SW480 (cell line): ENCODE data around the gene TRAK2.
A peak's percentile ranks its signal among the peaks of the same experiment; 100 is the strongest.
"Not testable (repeated sequence)": the region's sequence is repeated elsewhere in the genome, so short reads cannot be mapped to it uniquely, and the experiment has no call there.

Source experiments
- DNase-seq: peaks from one replicate; pipeline ENCODE4 v3.0.0-alpha.2; 2016; ENCODE audit warnings: low spot score

TRAK2 gene

GRCh38 chr2:201419057-201419635 lies 32.1 kb downstream of the TRAK2 start:
- peak; percentile 14 for DNase-seq

- no peak for DNase-seq
Observed at GRCh38 chr2:201415149-201415548, 36.1 kb downstream of the TRAK2 start.

GRCh38 chr2:201414099-201415023 lies 36.9 kb downstream of the TRAK2 start:
- no peak for DNase-seq

- DNase-seq = no peak
Observed at GRCh38 chr2:201413552-201413951, 37.7 kb downstream of the TRAK2 start.

GRCh38 chr2:201413143-201413542 lies 38.1 kb downstream of the TRAK2 start:
- DNase-seq = no peak

- DNase-seq = no peak
Observed at GRCh38 chr2:201411421-201411820, 39.8 kb downstream of the TRAK2 start.

- no peak for DNase-seq
Observed at GRCh38 chr2:201408931-201409330, 42.3 kb downstream of the TRAK2 start.

GRCh38 chr2:201407265-201407664 lies 44.0 kb downstream of the TRAK2 start:
- no peak for DNase-seq

- no peak for DNase-seq
Observed at GRCh38 chr2:201406077-201406662, 45.1 kb downstream of the TRAK2 start.

GRCh38 chr2:201404699-201405280 lies 46.5 kb downstream of the TRAK2 start:
- DNase-seq = no peak

- DNase-seq = no peak
Observed at GRCh38 chr2:201403880-201404279, 47.4 kb downstream of the TRAK2 start.

GRCh38 chr2:201402651-201403562 lies 48.4 kb downstream of the TRAK2 start:
- peak; percentile 21 for DNase-seq

GRCh38 chr2:201401815-201402214 lies 49.4 kb downstream of the TRAK2 start:
- no peak for DNase-seq

GRCh38 chr2:201396595-201396994 lies 54.7 kb downstream of the TRAK2 start:
- DNase-seq = peak; percentile 10

GRCh38 chr2:201383136-201383535 lies 68.1 kb downstream of the TRAK2 start:
- no peak for DNase-seq

GRCh38 chr2:201378496-201379397 lies 72.5 kb downstream of the TRAK2 start:
- DNase-seq = no peak

- no peak for DNase-seq
Observed at GRCh38 chr2:201377218-201377617, 74.0 kb downstream of the TRAK2 start.

- DNase-seq = no peak
Observed at GRCh38 chr2:201369775-201370174, 81.5 kb downstream of the TRAK2 start.

GRCh38 chr2:201369318-201369717 lies 81.9 kb downstream of the TRAK2 start:
- not testable (repeated sequence) for DNase-seq

GRCh38 chr2:201366146-201366545 lies 85.1 kb downstream of the TRAK2 start:
- no peak for DNase-seq
